Embryonic facial prominence (tissue), 1 donor: ENCODE measurements around the gene EHBP1.
"Not testable (repeated sequence)": the region's sequence is repeated elsewhere in the genome, so short reads cannot be mapped to it uniquely, and the experiment has no call there.

Experiments used
- DNase-seq: peaks from one replicate; pipeline ENCODE4 v3.0.0-alpha.2; 2016; ENCODE audit errors: extremely low spot score

EHBP1 gene

DNA sequence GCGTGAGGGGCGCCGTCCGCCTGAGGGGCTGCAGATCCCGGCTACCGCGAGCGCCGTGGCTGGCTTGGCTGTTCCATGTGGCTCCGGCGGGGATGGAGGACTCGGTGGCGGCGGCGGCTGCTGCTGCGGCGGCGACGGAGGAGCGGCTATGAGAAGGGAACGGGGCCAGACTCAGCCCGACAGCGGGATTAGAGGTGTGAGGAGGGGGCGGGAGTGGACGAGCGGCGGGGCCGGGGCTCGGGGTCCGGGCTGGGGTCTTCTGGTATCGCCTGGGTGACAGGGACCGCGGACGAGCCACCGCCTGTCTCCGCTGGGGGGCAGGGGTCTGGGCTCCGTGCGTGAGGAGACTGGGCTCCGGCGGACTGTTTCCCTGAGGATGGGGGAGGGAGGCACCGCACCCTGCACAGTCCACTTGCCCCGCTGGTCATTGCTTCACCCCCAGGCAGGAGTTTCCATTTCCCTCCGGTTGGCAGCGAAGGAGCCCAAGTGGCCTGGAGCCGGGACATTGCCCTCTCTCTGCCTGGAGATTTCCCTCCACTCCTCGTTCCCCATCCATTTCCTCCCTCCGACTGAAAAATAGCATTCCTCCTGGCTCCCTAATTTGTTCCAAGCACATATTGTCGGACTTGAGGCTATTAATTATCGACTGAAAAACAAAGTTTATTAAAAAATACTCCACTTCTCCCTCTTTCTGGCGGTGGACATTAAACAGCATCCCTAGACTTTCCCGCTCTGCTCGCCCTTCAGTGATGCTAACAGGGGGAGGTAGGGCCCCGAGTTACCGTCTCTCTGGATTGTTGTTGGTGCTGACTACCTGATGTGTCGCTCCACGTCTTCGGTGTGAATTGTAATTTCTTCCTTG, 577 bp downstream of the EHBP1 start:
- DNase-seq, result peak; percentile 30

DNA sequence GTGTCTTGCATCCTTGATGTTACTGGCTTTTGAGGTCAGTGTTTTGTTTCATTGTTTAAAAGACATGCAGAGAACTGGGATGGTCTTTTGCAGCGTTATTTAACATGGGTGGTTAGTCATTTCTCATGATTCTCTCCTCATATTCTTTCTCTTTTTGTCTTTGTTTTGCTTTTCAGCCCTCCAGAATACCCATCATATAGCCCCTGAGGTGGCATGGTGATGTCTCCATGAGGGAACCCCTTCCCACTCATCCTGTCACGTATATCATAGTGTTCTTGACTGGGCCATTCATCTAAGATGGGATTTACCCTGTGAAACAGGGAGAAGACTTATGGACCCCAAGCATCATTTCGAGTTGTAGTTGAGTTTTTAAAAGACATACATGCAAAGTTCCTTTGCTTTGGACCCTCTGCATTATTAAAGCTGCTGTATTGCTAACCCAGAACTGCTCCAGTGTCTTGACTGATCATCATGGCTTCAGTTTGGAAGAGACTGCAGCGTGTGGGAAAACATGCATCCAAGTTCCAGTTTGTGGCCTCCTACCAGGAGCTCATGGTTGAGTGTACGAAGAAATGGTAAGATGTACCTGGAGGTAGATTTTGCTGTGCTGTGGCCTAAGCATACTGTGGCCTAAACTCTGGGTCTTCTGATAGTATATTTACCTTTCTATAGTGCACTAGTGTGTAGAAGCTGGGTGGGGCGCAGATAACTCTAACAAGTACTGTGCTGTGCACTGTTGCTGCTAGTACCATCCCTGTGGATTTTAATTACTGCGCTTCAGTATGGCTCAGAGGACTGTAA, 1.4 kb downstream of the EHBP1 start:
- DNase-seq, result no peak

DNA sequence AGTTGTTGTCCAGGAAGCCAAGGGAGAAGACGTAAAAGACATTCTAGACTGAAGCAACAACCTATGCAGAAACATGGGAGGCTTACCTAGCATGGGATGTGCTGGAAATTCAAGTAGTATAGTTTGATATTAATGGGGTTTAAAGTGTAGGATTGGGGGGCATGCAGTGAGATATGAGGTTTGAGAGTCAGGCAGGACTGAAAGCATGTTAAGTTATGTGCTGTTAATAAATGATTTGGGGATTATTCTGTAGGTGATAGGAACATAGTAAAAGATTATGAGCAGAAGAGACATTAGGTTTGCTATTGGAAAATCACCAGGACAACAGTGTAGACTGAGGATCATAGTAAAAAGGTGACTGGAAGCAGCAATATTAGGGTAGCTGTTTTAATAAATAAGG, 3.2 kb downstream of the EHBP1 start:
- no peak for DNase-seq

DNA sequence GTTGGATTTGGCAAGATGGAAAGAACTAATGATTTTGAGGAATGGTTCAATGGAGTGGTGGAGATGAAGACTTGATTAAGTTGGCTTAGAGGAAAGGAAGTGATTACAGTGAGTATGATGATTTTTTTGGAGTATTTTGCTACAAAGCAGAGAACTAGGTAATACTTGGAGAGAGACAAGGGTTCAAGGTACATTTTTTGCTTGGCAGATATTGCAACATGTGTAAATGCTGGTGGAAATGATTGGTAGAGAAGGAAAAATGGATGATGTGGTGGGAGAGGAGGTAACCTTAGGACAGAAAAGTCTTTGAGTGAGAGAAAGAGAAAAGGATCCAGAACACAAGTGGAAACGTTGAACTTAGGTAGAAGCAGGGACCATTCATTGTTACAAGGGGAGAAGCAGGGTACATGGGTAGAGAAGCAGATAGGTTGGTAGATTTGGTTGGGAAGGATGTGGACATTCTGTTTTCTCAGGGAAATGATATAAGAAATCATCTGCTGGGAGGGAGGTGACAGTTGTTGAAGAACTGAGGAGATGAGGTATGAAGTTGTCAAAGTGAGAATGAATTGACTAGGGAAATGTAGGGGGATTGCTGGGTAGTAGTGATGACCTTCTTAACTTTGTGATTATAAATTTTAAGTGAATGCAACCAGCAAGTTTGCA, 6.5 kb downstream of the EHBP1 start:
- DNase-seq, result no peak

DNA sequence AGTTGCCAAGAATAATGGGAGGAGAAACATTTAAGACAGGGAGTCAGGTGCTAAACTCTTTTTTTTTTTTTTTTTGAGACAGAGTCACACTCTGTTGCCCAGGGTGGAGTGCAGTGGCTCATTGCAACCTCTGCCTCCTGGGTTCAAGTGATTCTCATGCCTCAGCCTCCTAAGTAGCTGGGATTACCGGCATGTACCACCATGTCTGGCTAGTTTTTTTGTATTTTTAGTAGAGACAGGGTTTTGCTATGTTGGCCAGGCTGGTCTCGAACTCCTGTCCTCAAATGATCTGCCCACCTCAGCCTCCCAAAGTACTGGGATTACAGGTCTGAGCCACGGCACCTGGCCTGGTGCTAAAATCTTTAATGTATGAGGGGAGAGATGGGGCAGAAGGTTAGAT, 7.7 kb downstream of the EHBP1 start:
- not testable (repeated sequence) for DNase-seq

- DNase-seq, result no peak
Measured at GRCh38 chr2:62713837-62714236, 8.3 kb downstream of the EHBP1 start.

GRCh38 chr2:62716768-62717167, 11.3 kb downstream of the EHBP1 start:
- DNase-seq, result no peak

GRCh38 chr2:62717503-62718081, 12.1 kb downstream of the EHBP1 start:
- DNase-seq, result no peak

- DNase-seq, result no peak
Measured at GRCh38 chr2:62718225-62718822, 12.8 kb downstream of the EHBP1 start.

DNA sequence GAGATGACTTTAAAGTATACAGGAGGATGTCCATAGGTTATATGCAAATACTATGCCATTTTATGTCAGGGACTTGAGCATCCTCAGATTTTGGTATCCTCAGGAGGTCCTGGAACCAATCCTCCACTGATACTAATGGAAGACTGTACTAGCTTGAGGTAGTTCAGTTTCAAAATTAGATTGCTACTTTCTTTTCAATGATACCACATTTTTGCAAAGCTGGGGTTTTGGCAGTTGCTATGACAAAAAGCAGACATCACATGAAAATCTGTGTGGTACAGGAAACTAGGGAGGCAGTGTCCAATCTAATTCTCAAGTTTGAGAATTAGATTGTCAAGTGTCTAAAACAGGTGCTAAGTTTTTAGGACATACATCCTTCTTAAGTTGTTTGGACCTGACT, 14.2 kb downstream of the EHBP1 start:
- no peak for DNase-seq

- no peak for DNase-seq
Measured at GRCh38 chr2:62722679-62723078, 17.2 kb downstream of the EHBP1 start.

- DNase-seq, result no peak
Measured at GRCh38 chr2:62723253-62723652, 17.7 kb downstream of the EHBP1 start.

DNA sequence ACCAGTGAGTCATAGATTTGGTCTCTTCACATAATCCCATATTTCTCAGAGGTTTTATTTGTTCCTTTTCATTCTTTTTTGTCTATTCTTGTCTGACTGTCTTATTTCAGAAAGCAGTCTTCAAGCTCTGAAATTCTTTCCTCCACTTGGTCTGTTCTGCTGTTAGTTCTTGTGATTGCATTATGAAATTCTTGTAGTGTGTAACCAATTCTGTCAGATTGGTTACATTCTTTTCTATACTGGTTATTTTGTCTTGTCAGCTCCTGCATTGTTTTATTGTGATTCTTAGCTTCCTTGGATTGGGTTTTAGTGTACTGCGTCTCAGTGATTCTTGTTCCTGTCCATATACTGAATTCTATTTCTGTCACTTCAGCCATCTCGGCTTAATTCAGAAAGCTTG, 18.6 kb downstream of the EHBP1 start:
- DNase-seq, result no peak

DNA sequence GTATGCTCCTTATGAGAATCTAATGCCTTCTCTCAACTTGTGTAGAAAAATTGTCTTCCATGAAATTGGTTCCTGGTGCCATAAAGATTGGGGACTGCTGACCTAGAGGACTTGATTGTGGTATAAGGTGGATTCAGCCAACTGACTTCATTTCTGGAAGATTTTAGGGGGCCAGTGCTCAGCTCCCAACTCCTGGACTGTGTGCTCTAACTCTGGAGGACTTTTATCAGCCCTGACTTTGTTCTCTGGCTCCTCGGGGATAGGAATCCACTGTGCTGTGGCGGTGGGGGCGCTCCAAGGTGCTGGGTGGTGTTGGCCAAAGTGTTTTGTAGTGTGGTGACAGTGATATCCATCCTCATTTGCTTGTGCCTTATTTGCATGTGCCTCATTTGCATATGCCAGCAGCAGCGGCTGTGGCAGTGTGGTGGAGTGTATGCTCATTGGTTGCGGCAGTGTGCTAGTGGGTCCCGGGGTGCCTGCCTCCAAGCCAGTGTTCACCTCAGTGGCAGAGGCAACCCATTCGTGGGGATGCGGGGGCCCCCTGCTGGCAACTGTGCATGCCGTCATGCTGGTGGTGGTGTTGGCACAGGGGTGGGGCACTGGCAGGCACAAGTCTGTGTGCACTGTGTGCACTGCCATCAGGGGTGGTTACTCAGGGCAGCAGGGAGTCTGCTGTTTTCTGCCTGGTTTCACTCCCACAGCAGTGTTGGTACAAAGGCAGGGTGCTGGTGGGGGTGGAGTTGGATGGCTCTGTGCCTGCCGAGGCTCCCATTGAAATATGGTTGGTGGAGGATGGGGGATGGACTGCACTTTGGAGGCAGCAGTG, 19.6 kb downstream of the EHBP1 start:
- no peak for DNase-seq

DNA sequence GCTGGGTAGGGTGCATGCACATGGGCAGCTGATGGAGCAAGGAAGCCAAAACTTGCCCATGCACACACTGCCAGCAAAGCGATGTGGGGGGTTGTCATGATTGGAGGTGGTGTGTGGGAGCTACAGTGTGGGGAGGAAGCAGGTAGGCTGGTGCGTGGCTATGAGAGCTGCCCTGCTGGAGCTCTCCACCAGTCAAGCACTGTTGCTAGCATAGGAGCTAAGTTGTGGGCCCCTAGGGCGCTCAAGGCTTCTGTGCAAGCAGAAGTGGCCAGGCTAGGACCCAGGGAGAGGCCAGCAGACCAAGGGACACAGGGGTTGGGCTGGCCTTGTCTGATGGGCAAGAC, 20.2 kb downstream of the EHBP1 start:
- no peak for DNase-seq

- no peak for DNase-seq
Measured at GRCh38 chr2:62727259-62727867, 21.9 kb downstream of the EHBP1 start.

DNA sequence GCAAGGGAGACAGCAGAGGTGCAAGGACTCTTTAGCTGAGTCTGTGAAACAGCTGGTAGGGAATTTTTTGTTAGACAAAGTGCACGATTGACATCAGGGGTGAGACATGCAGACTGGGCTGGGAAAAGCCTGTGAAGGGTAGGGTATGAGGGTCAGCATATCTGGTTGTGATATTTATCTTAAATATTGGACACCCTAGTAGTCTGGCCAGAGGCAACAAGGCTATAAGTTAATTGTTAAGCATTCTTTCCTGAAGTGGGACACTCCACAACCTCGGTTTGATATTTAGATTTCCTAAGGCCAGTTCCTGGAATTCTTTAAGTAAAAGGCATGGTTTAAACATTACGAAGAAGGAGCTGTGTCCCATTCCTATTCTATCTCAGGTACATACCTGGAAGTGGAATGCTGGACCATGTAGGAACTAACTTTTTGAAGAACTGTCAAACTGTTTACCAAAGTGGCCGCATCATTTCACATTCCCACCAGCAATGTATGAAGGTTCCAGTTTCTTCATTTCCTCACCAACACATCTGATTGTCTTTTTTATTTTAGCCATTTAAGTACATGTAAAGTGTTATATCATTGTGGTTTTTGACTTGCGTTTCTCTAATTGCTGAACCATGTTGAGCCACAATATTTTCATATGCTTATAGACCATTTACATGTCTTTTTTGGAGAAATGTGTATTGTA, 22.5 kb downstream of the EHBP1 start:
- no peak for DNase-seq

GRCh38 chr2:62731275-62731674, 25.8 kb downstream of the EHBP1 start:
- no peak for DNase-seq

GRCh38 chr2:62732262-62732777, 26.8 kb downstream of the EHBP1 start:
- no peak for DNase-seq

GRCh38 chr2:62733546-62733945, 28.0 kb downstream of the EHBP1 start:
- DNase-seq, result no peak
